NAMALWA (cell line): Measurements from ENCODE around the gene CNN3.
A peak's percentile ranks its signal among the peaks of the same experiment; 100 is the strongest.

Experiments
- DNase-seq: peaks from one replicate; pipeline ENCODE4 v3.0.0-alpha.2; 2015; ENCODE audit warnings: low spot score

Gene CNN3

DNA sequence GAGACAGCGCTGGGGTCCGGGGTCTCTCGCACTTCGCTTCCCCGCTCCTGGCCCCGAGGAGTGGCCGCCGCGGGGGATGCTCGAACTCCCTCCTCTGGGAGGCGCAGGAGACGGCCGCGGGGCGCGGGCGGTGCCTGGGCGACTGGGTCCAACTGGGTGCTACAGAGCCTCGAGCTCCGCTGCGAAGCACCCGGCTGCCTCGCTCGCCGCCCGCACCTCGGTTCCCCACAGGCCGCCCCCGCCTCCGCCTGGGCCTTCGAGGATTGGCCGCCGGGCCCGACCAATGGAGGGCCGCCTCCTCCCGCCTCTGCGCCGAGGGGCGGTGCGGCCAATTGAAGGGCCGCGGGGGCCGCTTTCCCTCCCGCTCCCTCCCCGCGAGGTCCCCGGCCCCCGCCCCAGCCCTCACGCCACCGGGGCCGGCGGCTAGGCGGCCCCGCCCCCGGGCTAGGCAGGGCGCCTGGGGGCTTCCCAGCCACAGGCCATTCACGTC, at the start of gene CNN3:
Gene CNN3 (minus strand): TSS at position 196 of the 490 bp plus-strand sequence. CDS start 216 bp downstream, outside the sequence.
- DNase-seq: no peak

DNA sequence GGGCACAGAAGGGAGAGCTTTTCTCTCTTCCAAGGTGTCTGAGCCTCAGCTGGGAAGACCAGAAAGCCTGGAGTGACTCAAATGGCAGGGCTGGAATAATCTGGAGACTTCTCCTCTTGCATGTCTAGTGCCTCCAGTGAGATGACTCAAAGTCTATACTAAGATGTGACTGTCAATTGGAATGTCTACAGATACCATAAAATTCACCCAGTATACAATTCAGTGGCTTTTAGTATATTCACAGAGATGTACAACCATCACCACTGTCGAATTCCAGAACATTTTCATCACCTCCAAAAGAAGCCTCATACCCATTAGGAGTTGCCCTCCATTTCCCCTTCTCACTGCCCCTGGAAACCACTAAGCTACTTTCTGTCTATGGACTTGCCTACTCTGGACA, 47.9 kb upstream of the CNN3 start:
- no peak for DNase-seq

DNA sequence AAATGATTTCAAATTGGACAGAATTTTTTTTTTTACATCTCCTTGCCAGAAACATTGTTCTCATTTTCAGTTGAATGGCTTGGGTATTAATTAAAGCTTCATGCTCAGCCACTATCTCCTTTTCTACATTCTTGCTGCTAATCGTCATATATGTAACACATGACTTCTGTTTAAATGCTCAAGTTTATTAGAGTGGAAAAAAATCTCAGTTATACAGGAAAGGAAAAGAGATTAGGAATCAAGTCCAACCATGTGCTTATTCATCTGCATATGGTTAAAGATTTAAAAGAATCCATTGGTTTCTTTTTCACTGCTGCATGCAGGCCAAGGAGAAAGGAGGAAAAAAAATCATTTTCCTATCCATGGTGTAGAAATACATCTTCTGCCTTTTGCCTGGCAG, 47.3 kb upstream of the CNN3 start:
- DNase-seq: no peak

DNA sequence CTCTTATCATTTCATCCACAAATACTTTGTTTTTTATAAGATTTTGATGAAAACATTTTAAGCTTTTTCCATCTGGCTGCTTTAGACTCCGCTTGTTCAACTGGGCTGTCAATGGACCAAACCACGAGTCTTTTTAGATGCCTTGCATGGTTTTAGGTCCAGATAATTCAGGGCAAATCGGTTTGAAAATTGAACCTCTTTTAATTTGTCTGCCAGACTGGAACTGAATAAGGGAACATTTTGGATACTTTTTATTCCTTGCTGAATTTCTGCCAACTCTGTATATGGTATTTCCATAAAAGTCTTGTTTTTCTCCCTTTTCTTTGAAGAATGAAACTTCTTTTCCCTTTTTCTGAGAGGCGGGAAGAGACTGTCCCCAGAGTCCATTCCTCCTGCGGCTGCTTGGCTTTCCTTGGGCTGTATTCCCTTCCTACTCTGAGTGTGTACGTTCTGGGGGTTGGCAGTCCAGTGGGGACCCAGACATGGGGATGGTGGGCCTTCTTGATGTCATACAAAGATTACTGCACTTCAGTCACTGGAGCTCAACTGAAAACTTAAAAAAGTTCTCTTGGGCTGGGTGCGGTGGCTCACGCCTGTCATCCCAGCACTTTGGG, 46.5 kb upstream of the CNN3 start:
- no peak for DNase-seq

DNA sequence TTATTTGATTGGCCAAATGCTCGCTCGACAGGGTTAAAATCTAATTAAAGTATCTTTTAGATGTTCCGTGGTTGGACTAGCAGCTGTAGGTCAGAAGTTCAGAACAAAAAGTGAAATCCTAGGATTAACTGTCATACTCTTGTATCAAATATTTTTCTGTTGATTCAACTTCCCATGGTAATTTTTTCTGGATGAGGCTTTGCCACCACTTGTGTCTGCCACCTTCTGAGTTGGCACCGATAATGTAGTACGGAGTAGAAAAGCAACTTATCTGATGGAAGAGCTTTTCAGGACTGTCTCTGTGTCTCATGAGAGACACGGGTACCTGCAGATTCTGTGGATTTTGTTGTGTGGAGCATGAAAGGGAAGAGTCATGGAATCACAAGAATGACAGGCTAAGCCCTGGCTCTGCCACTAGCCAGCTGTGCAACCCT, 44.6 kb upstream of the CNN3 start:
- no peak for DNase-seq

DNA sequence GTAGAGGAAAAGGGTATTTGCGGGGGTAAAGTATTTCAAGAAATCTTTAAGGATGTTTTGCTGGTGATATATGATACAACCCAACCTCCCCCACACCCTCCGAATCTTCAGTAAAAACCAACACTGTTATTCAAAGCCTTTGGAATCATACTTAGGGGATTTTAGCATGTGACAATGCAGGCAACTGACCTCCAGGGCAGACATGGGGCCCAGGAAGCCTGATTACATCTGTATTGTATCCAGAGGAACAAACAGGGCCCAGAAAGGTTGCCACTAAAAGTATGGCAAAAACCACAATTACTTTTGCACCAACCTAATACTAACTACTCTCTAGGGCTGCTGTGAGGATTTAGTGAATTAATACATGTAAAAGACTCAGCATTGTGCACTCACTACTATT, 43.9 kb upstream of the CNN3 start:
- no peak for DNase-seq

DNA sequence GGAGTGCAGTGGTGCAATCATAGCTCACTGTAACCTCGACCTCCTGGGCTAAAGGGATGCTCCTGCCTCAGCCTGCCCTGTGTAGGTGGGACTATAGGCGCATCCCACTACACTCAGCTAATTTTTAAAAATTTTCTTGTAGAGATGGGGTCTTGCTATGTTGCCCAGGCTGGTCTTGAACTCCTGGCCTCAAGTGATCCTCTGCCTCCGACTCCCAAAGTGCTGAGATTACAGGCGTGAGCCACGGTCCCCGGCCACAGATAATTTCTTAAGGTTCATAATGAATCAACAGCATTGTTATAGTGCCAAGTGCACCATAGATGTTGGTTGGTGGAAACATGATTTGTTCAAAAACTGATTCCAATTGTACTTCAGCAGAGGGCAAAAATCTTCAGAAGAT, 42.2 kb upstream of the CNN3 start:
- no peak for DNase-seq

DNA sequence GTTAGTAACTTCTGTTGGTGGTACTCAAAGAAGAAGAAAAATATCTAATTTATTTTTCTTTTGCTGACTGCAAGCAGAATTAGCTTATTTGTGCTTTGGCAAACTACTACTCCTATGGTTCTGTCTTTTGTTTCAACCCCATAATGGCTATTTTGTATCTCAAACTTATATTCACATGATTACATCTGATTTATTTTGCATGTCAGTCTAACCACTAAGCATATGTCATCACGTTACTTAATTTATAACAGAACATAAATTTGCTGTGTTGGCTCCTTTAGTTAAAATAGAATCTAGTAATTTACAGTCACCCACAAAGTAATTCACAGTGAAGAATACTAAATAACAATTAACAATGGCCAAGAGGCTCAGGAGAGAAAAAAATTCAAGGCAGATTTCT, 39.1 kb upstream of the CNN3 start:
- DNase-seq: no peak

DNA sequence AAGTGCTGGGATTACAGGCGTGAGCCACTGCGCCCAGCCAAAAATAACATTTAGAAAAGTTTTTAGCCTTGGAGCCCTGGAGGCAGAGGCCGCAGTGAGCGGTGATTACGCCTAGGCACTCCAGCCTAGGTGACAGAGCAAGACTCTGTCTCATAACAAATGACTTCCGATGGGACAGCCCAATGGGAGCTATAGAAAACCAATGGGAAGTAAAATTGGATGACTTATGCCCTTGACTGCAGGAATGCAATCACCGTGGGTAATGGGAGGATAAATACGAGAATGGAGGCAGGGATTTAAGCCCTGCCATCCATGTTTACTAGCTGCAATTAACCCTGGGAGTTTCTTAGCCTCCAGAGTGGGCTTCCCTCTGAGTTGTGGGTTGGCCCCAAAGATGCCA, 37.0 kb upstream of the CNN3 start:
- no peak for DNase-seq

DNA sequence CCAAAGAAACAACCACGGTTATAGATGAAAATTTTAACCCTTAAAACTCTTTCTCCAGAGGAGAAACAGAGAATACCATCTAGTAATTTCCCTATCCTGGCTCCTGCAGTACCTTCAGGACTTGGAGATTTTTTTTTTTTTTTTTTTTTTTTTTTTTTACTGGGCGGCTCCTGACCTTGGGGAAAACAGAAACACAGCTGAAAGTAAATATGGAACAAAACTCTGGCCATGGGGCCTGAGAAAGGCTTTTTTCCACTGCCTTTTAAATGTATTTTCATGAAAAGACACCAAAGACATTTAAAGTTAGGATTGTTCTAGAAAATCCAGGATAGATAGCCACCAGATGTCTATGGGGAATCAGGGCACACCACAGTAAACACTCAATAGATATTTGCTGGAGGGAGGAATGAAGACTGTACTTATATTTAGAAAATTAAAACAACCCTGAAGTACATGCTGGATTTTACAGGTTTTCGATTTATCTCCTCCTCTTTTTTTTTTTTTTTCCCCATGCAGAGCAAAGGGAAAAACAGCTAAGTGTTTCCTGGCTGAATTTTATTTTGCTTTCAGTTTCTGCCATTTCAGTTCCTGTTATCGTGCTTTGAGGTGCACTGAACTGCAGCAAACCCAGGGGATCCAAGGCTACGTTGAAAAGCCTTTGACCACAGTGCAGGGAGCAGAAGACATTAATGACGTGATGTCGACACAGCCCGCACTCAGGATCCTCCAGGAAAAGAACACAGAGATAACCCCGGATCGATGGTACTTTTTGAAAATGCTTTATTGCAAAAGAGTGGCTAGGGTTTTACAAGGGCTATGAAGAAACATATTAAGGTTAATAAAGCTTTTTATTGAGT, 35.7 kb upstream of the CNN3 start:
- peak; percentile 85 for DNase-seq

DNA sequence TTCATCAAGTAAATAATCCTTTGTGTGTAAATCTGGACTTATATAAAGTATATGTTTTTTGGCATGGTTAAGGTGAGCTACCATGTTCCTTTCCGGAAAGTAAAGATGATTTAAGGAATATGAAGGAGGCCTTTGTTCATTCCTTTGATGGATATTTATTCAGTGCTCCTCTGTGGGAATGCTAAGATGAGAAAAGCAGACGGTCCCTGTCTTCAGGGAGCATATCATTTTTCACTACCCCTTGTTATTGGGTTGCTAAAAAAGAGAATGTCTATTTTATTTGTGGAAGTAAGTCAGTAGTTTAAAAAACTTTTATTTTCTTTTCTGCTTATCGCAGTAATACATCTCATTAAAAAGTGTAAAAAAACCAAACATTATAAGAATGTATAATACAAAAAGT, 35.1 kb upstream of the CNN3 start:
- no peak for DNase-seq

DNA sequence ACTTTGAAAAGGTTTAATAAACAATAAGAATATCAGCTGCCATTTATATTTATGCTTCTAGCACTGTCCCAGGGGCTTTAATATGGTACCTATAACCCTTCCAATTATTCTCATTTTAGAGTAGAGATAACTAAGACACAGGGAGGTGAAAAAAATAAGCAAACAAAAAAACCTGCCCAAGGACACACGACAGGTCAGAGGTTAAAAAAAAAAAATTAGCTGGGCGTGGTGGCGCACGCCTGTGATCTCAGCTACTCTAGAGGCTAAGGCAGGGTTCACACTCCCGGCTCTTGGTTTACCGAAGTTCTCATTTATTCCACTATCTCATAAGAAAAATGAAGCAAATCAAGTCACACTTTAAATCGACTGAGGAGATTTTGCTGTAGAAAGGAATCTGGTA, 34.7 kb upstream of the CNN3 start:
- no peak for DNase-seq

DNA sequence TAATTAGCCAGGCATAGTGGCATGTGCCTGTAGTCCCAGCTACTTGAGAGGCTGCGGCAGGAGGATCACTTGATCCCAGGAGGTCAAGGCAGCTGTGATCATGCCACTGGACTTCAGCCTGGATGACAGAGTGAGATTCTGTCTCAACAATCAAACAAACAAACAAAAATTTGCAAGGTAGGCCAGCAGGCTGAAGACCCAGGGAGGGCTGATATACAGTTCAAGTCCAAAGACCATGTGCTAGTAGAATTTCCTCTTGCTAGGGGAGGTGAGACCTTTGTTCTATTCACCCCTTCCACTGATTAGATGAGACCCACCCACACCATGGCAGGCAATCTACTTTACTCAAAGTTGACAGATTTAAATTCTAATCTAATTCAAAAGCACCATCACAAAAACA, 31.2 kb upstream of the CNN3 start:
- DNase-seq: no peak

DNA sequence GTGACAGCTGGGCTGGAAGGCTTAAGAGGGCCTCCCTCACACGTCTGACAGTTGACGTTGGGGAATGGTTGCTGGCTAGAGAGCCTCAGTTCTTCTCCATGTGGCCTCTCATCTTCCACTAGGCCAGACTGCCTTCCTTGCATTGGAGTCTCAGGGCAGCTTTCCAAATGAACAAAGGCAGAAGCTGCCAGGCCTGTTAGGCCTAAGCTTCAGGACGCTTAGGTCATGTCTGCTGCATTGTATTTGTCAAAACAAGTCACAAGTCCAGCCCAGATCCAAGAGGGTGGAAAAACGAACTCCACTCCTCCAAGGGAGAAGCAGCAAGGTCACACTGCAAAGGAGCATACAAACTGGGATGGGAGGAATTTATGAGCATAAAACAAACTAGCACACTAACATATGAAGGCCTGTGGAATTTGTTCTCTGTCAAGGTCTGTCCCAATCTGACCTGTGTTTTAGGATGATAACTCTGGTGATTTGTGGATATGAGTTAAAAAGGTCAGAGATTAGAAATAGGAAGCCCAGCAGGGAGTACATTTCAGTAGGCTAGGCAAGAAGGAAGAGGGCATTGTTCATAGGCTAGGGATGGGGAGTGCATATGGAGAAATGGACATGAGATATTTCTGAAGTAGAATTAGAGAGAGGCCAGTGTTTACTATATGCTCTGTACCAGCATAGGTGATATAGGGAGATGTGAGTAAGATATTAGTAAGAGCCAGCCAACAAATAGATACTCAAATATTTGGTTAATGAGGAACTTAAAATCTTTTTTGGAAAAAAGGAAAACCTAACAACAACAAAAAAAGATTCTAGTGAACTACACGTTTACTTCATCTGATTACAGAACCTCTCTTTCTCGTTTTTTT, 29.1 kb upstream of the CNN3 start:
- no peak for DNase-seq

DNA sequence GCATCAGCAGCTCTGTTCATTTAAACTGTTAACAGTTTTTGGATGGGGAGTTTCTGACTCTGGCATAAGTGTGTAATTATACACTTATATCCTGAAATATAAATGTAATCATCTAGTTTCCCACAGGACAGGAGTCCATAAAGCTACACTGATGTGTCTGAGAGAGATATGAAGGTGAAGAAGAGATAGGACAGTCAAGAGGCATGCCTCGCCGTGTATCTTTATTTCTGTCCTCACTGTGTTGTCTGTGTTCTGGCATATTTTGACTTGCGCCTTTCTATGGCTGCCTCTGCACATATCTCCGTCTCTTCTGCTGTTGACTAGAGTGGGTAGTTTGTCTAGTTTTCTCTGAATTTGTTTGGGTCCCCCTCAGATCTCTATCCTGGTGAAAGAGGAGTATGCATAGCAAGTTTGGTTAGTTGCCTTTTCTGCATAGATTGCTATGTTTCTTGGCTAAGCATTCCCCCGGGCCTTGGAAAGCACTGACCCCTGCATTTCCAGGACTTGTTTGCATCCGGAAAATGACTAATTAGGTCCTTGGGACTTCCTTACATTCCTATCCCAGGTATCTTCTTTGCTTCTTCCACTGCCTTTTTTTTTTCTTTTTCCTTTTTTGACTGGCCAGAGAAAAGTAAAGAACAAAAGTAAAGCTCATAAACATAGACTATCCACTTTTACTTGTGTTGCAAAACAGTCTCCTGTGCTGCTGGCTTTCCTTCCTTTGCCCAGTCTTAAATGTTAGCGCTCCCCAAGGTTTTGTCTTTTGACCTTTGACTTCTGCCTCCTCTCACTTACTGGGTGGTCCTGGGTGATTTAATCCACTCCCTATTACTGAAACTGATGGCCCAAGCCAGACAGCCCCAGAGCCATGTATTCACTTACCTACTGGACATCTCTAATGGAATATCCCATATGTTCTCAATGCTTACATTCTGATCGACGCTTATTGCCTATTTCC, 27.6 kb upstream of the CNN3 start:
- DNase-seq: no peak

DNA sequence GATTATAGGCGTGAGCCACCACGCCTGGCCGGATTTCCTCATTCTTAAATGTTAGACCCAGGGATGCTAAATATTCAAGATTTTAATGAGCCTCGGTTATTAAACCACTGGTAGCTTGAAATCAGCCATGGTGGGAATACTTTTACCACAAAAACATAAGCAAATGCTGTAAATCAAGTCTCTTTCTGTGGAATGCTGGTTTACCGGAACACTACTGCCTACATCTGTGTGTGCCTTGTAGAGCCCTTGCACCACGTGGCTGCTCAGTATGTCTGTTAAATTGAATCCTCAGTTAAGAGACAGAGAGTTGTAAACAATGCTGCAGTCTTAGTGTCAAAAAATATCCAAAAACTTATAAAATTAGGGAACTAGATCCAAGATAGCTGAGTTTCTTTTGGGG, 26.8 kb upstream of the CNN3 start:
- DNase-seq: no peak

DNA sequence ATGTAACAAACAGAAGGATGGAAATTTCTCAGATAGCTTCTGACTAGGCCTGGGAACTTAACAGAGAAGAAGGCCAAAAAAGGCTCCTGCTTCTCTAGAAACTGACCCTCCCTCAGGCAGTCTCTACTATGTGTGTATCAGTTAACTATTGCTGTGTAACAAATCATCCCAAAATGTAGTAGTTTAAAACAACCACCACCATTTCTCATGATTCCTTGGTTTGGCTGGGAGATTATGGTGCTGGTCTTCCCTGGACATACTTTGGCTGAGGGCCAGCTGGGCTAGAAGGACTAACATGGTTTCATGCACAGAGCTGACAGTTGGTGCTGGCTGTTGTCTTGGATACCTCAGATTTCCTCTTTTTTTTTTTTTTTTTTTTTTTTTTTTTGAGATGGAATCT, 26.2 kb upstream of the CNN3 start:
- no peak for DNase-seq

DNA sequence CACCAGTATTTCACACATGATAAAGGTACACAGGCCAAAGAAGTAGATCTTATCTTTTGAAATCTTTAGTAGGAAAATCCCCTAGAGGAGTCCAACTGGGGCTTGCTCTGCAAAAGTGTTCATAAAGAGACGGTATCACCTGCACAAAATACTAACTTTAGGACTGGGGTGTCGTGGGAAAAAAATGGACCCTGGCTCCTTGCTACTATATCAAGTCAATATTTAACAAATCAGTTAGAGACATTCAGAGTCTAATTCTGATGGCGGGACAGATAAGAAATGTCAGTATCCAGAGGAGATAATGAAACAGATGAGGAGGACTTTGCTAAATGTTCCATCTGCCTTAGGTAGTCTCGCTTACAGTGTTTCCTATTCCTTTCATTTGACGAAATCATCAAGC, 25.6 kb upstream of the CNN3 start:
- no peak for DNase-seq

DNA sequence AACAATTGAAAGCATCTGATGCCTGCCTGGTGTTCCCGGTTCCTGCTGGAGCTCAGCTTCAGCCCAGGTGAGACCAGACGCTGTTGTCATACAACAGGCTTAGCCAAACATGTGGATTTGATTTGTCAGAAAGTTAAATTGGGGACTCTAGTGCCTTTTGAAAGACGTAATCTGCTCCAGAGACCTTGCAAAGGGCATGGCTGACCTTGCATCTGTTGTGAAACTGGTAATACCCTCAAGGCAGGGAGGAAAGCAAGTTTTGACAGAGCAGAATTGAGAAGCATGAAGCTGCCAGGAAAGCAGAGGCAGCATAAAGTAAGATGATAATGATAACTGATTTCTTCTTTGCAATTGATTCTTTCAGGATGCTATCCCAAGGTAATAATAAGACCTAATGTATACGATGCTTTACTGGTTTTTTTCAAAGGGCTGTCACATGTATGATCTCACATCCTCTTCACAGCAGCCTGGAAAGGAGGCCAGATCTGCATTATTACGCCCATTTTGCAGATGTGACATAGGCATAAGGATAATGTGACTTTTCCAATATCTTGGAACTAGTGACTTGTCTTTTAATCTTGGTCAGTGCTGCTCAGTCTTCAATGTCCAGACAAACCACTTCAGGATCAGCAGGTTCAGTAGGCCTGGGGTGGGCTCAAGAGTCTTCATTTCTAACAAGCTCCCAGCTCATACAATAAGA, 24.7 kb upstream of the CNN3 start:
- DNase-seq: no peak

DNA sequence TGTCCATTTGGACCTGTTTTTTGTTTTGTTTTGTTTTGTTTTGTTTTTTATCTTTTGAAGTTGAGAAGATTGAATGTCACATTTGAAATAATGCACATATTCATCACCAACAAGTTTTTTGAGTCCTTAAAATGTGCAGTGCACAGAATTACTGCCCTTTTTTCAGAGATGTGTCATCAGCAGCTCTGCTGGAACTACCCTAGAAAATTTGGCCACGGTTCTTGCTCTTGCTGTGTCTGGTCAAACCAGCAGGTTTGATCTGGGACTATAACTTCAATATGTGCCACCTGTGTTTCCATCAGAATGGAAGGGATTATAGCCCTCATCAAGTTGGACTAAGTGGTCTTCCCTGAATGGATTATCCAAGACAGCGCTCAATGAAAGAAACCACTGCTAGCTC, 24.1 kb upstream of the CNN3 start:
- no peak for DNase-seq
